Activated CD8-positive, alpha-beta memory T cell treated with anti-CD3 and anti-CD28 coated beads, Interleukin-2, amount 10 ng/mL, durations not matched to agents 7 days and 5 days (primary cell): Measurements from ENCODE around the gene DDX1. TPM values are rescaled to one million over a fixed set of nuclear protein-coding genes. Genes with fewer than 3 reads are reported as not detected.
"Not testable (repeated sequence)": the region's sequence is repeated elsewhere in the genome, so short reads cannot be mapped to it uniquely, and the experiment has no call there.

ENCODE experiments used
- ATAC-seq: fragments of 150-1000 bp; cut with Tn5 transposase; one replicate; pipeline ENCODE4 v1.10.0; 2021; ENCODE audit warnings: moderate library complexity
- CTCF ChIA-PET: fragments of 350-600 bp; sonication (Branson Sonifier 250); formaldehyde crosslinking; loops from one replicate; lab custom pipeline; 2021; ENCODE audit warnings: antibody characterized with exemption; lab: Charles Lee
- DNase-seq: peaks from one replicate; pipeline ENCODE4 v3.0.0-alpha.2; 2020
- H3K27ac Mint-ChIP-seq: one replicate; pipeline ENCODE4 v1.8.0; 2021; ENCODE audit warnings: mild to moderate bottlenecking, mixed read lengths
- H3K27me3 Mint-ChIP-seq: one replicate; pipeline ENCODE4 v1.8.0; 2021; ENCODE audit warnings: mixed read lengths
- H3K36me3 Mint-ChIP-seq: one replicate; pipeline ENCODE4 v1.8.0; 2021; ENCODE audit warnings: mild to moderate bottlenecking, mixed read lengths
- H3K4me1 Mint-ChIP-seq: one replicate; pipeline ENCODE4 v1.8.0; 2021; ENCODE audit warnings: mixed read lengths
- H3K4me3 Mint-ChIP-seq: one replicate; pipeline ENCODE4 v1.8.0; 2021; ENCODE audit warnings: mild to moderate bottlenecking, moderate library complexity, mixed read lengths
- H3K9me3 Mint-ChIP-seq: one replicate; pipeline ENCODE4 v1.8.0; 2022; ENCODE audit warnings: low read depth, mixed read lengths
- total RNA-seq, 2 experiments: library from RNA; stranded (reverse); gene quantifications; one replicate each; pipeline ENCODE4 v1.2.3, GENCODE V29; 2021

Gene DDX1
- total RNA-seq = 10 to 100 TPM; 58.5 to 81.3 TPM

DNA sequence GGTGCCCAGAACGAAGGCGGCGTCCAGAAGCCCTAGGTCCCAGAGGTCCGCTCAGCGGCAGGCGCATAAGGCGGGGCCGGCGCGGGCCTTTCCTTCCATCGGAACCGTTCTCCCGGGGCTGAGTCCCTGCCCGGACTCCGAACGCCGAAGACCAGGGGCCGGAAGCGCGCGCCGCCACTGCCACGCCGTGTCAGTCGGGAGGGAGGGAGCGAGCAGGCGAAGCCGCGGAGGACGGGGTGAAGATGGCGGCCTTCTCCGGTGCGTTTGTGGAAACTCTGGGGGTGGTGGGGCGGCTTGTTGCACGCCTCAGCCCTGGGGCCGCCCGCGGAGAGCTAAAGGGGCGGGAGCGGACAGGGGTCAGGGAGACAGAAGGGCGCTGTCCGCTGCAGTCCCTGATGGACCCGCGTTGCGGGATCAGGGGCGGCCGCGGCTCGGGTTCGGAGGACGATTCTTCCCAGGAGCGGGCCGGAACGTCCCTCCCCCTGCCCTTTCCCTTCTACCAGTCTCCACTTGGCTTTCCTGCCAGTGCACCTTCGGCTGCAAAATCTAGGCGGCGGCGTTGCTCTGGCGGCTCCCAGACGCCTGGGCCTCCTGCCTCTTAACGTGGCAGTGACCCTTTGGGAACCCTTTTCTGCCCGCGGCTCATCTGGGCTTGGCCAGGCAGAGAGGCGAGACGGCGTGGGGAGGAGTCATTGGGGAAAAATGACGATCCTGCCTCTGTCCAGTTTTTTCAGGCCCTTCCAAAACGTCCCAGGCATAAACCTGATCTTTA, at the start of gene DDX1:
Gene DDX1 (plus strand): TSS at position 177 of the 772 bp plus-strand sequence. CDS start 66 bp downstream, at position 243.
- Mint-ChIP-seq H3K4me1 (peaks cover 30% of the 10 kb centered on the region), H3K36me3 (peaks cover 18% of the 10 kb centered on the region), H3K4me3 (peak within 1 kb of the TSS; percentile 90), H3K9me3 (no peaks in the 10 kb centered on the region), H3K27ac (peak within 1 kb of the TSS; percentile 88), H3K27me3 (no peaks in the 10 kb centered on the region)
- DNase-seq (peak; percentile 88), ATAC-seq (peak; percentile 97)
- CTCF ChIA-PET = interaction anchor here (0.7 to 1.3 kb wide), 6 partner anchors 9 to 44 kb away, joined by 3 to 7 read pairs (median 3); partner anchors contain the start of gene NBAS

DNA sequence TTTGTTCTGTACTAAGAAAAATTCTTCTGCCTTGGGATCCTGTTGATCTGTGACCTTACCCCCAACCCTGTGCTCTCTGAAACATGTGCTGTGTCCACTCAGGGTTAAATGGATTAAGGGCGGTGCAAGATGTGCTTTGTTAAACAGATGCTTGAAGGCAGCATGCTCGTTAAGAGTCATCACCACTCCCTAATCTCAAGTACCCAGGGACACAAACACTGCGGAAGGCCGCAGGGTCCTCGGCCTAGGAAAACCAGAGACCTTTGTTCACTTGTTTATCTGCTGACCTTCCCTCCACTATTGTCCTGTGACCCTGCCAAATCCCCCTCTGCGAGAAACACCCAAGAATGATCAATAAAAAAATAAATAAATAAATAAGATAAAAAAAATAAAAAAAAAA, 49.4 kb upstream of the DDX1 start:
- ATAC-seq, H3K9me3 Mint-ChIP-seq, CTCF ChIA-PET, DNase-seq, H3K27ac Mint-ChIP-seq, H3K27me3 Mint-ChIP-seq, H3K4me3 Mint-ChIP-seq, H3K4me1 Mint-ChIP-seq: not testable (repeated sequence)
- H3K36me3 Mint-ChIP-seq = peaks cover 10% of the 10 kb centered on the region

DNA sequence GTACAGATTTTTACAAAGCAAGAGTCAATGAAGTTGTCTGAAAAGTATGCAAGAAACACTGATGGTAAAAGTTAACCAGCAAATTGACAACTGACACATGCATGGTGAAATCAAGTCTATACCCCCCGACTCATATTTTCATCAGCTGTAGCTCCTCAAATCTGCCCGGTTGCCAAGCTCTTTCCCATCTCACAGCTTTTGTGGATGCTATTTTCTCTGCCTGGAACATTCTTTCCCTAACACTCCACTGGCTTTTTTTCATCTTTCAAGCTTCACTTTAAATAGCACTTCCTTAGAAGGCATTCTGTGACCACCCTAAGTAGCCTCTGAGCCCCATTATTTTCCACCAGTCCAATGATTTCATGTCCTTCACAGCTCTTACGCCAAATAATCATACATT, 48.6 kb upstream of the DDX1 start:
- CTCF ChIA-PET = no interaction called here
- peaks cover 10% of the 10 kb centered on the region for H3K36me3 Mint-ChIP-seq

DNA sequence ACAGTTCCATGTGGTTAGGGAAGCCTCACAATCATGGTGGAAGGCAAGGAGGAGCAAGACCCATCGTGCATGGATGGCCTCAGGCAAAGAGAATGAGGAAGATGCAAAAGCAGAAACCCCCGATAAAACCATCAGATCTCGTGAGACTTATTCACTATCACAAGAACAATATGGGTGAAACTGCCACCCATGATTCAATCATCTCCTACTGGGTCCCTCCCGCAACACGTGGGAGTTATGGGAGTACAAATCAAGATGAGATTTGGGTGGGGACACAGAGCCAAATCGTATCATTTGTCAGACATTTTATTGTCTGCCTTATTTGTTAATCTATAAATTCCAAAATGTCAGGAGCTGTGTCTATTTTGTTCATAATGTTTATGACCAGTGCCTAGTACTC, 48.1 kb upstream of the DDX1 start:
- H3K4me3 Mint-ChIP-seq = no peak overlapping the region
- CTCF ChIA-PET = no interaction called here
- peaks cover 10% of the 10 kb centered on the region for H3K36me3 Mint-ChIP-seq
- peaks cover 9% of the 10 kb centered on the region for H3K4me1 Mint-ChIP-seq
- H3K27me3 Mint-ChIP-seq = no peaks in the 10 kb centered on the region
- DNase-seq (no peak), ATAC-seq (no peak)
- no peak overlapping the region for H3K27ac Mint-ChIP-seq
- H3K9me3 Mint-ChIP-seq = no peaks in the 10 kb centered on the region

More for the DNA sequence above, 48.6 kb upstream of the DDX1 start:
- ATAC-seq = no peak
- Mint-ChIP-seq H3K4me1 (peaks cover 9% of the 10 kb centered on the region), H3K27ac (no peak overlapping the region), H3K9me3 (no peaks in the 10 kb centered on the region), H3K4me3 (no peak overlapping the region), H3K27me3 (no peaks in the 10 kb centered on the region)
- no peak for DNase-seq

DNA sequence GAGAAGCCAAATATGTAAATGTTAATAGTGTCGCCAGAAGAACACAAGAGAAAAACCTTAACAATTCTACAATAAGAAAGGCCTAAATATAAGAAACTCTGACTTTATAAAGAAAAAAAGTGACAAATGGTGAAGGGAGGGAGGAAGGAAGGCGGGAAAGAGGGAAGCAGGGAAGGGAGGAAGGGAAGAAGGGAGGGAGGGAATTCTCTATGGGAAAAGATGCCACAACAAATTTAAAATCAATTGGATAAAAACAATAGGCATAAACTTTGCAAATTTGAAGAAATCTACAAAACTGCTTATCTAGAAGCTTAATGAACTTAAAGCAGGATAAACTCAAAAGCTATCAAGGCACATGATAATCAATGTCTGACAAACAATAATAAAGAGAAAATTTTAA, 47.4 kb upstream of the DDX1 start:
- CTCF ChIA-PET = no interaction called here
- Mint-ChIP-seq H3K4me1 (peaks cover 9% of the 10 kb centered on the region), H3K9me3 (no peaks in the 10 kb centered on the region), H3K27me3 (no peaks in the 10 kb centered on the region), H3K36me3 (peaks cover 9% of the 10 kb centered on the region), H3K27ac (no peak overlapping the region), H3K4me3 (no peak overlapping the region)
- DNase-seq (no peak), ATAC-seq (no peak)

DNA sequence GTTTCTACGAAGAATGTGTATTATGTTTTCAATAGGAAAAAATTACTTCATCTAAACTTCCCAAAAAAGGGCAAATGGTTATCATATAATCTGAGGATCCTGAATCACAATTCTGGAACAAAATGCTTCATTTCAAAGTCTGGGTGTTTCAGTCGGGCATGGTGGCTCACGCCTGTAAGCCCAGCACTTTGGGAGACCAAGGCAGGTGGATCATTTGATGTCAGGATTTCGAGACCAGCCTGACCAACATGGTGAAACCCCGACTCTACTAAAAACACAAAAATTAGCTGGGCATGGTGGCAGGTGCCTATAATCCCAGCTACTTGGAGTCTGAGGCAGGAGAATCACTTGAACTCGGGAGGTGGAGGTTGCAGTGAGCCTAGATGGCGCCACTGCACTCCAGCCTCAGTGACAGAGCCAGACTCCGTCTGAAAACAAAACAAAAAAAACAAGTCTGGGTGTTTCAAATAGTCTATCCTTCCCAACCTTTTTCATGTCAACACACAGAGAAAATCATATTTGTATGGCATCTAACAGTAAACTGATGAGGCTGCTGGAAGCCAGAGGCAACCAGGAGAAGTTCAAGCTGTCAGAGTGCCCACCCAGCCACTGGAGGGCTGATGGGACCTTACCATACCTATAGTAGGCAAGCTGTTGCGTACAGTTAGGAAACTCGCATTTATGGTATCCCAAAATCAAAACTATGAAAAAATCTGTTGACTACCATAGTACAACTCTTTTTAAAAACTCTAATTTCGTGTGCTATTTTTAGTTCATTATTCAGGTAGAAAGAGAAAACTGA, 45.2 kb upstream of the DDX1 start:
- Mint-ChIP-seq H3K27me3 (no peaks in the 10 kb centered on the region), H3K4me3 (no peak overlapping the region), H3K27ac (no peak overlapping the region), H3K4me1 (no peaks in the 10 kb centered on the region), H3K36me3 (peaks cover 11% of the 10 kb centered on the region), H3K9me3 (no peaks in the 10 kb centered on the region)
- ATAC-seq = no peak
- CTCF ChIA-PET = interaction anchor here (1.0 to 2.0 kb wide), 4 partner anchors 9 to 31 kb away, joined by 3 to 7 read pairs (median 4); no protein-coding TSS in a partner anchor
- DNase-seq = no peak

DNA sequence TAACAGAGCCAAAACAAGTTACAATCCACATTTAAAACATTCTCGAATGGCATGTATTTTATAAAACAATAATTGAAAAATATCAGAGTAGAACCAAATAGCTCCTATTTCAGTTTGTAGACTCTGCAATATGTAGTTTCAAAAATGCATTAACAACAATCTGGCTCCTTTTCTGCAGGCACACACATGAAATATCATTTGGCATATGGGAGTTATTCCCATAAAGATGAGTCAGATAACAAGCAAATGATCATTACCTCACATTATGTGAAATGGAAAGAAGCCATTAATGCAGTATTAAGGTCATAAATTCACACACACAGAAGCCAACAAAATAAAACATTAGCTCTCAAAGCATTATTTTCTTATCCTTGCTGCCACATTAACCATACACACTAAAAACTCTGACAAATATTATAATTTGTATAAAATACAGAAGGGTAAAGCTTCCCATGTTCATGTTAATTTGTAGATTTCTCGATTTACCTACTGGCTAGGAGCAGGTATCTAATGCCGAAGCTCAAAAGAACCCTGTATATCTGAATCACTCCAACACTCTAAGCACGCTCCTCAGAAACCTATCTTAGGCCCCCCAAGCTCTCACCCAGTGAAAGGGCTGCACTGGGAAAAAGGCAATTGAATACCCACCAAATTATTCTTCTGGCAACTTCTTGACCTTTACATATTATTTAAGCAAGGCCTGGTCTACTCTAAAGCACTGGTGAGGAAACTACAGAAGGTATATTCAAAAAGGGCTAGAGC, 44.4 kb upstream of the DDX1 start:
- peaks cover 14% of the 10 kb centered on the region for H3K36me3 Mint-ChIP-seq
- no peak overlapping the region for H3K27ac Mint-ChIP-seq
- DNase-seq = no peak
- ATAC-seq = no peak
- H3K9me3 Mint-ChIP-seq = no peaks in the 10 kb centered on the region
- H3K4me3 Mint-ChIP-seq = no peak overlapping the region
- CTCF ChIA-PET = interaction anchor here (1.0 to 2.0 kb wide), 4 partner anchors 8 to 30 kb away, joined by 3 to 7 read pairs (median 4); no protein-coding TSS in a partner anchor
- no peaks in the 10 kb centered on the region for H3K4me1 Mint-ChIP-seq
- H3K27me3 Mint-ChIP-seq = no peaks in the 10 kb centered on the region

DNA sequence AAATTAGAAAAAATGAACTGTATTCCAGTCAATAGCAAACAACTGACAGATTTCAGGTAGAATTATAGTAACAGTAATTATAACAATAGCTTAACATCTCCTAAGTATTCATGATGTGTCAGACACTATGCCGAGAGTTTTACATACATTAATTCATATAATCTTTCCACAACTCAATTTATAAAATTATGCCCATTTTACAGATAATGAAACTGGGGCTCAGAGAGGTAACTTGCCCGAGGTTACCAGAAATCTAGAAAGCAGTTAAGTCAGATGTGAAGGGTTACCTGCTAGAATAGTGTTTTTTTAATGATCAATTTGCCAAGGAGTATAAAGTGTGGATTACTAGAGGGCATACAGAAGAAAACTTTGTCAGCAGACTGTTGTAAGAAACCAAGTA, 42.7 kb upstream of the DDX1 start:
- DNase-seq = no peak
- ATAC-seq = no peak
- no peaks in the 10 kb centered on the region for H3K4me1 Mint-ChIP-seq
- H3K27ac Mint-ChIP-seq = no peak overlapping the region
- H3K36me3 Mint-ChIP-seq = peaks cover 18% of the 10 kb centered on the region
- H3K4me3 Mint-ChIP-seq = no peak overlapping the region
- H3K27me3 Mint-ChIP-seq = no peaks in the 10 kb centered on the region
- H3K9me3 Mint-ChIP-seq = no peaks in the 10 kb centered on the region
- CTCF ChIA-PET = interaction anchor here (1.6 kb wide), 1 partner anchor 13 kb away, joined by 3 read pairs; the partner anchor contains the start of gene NBAS

DNA sequence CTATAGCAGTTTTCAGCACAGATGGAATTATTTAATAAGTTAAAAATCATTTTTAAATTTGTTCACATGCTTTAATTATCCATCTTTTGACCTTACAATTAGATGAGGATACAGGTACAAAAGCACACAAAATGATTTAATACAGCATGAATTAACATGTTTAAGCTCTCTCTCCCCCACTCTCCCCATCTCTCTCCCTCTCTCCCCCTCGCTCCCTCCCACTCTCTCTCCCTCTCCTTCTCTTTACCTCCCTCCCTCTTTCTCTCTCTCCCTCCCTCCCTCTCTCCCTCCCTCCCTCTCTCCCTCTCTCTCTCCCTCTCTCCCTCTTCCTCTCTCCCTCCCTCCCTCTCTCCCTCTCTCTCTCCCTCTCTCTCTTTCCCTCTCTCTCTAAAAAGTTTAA, 38.1 kb upstream of the DDX1 start:
- DNase-seq (no peak), ATAC-seq (no peak)
- H3K4me3 Mint-ChIP-seq = no peak overlapping the region
- CTCF ChIA-PET = no interaction called here
- H3K36me3 Mint-ChIP-seq = peaks cover 22% of the 10 kb centered on the region
- no peak overlapping the region for H3K27ac Mint-ChIP-seq
- no peaks in the 10 kb centered on the region for H3K27me3 Mint-ChIP-seq
- peaks cover 6% of the 10 kb centered on the region for H3K4me1 Mint-ChIP-seq
- no peaks in the 10 kb centered on the region for H3K9me3 Mint-ChIP-seq

DNA sequence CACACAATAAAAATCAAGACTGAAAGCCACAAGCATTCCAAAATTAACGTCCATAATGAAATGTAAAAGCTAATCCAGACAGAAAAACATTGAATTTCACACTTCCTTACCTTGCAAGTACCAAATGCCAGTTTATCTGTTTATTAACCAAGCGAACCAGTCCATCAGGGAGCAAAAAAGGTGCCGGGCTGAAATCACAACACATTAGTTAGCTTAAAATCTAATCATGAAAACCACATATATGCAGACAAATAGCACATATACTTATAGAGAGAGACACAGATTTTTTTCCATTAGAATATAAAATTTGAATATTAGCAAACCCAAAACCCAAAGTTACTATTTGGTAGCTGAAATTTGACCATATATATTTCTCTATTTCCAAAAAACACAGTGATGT, 37.7 kb upstream of the DDX1 start:
- DNase-seq (no peak), ATAC-seq (no peak)
- Mint-ChIP-seq H3K36me3 (peaks cover 22% of the 10 kb centered on the region), H3K4me3 (no peak overlapping the region), H3K9me3 (no peaks in the 10 kb centered on the region), H3K4me1 (peaks cover 6% of the 10 kb centered on the region), H3K27me3 (no peaks in the 10 kb centered on the region), H3K27ac (no peak overlapping the region)
- CTCF ChIA-PET = interaction anchor here (1.1 to 1.6 kb wide), 2 partner anchors 9 to 23 kb away, joined by 3 read pairs; no protein-coding TSS in a partner anchor

DNA sequence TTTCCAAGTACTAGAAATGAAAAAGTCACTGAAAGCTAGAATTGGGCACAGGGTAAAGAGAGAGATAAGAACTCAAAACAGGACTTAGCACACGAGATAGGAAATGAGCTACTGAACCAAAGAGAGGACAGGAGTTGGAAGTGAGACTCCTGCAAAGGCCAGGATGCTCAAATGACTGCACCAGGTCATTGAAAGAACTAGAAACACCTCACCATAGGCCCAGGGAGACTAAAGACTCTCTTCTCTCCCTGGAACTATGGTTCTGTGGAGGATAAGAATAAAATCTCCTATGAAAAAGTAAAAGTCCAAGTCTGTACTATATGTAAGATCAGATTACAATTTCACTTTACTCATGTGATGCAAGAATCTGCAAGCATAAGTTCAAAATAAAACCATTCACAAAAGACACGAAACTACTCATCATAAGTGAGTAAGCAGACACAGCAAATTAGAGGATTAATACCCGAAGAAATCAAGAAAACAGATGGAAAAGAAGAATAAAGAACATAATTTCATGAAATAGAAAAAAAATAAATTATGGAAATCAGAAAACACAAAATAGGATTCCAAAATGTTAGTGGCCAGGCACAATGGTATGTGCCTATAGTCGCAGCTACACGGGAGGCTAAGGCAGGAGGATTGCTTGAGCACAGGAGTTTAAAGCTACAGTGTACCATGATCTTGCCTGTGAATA, 37.0 kb upstream of the DDX1 start:
- peaks cover 18% of the 10 kb centered on the region for H3K36me3 Mint-ChIP-seq
- peaks cover 12% of the 10 kb centered on the region for H3K4me1 Mint-ChIP-seq
- H3K9me3 Mint-ChIP-seq = no peaks in the 10 kb centered on the region
- CTCF ChIA-PET = interaction anchor here (1.1 to 1.6 kb wide), 2 partner anchors 9 to 23 kb away, joined by 3 read pairs; no protein-coding TSS in a partner anchor
- DNase-seq (no peak), ATAC-seq (no peak)
- H3K4me3 Mint-ChIP-seq = no peak overlapping the region
- H3K27me3 Mint-ChIP-seq = no peaks in the 10 kb centered on the region
- H3K27ac Mint-ChIP-seq = no peak overlapping the region

DNA sequence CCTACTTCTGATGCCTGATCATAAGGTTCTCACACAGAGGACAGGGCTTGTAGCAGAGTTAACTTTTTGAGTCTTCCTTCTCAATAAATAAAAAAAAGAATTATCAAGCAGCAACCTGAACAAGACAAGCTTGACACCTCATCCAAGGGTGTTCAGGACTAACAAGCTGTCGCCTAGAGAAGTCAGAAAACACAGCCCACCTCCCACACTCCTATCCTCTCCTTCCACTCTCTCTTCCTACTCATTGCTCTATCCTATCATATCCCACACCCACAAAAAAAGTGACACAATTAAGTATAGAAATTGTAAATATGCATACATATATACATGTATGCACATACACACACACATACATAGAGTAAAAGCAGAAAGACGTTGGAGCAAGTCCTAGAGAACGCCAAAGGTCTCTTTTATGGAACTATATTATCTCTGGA, 35.9 kb upstream of the DDX1 start:
- H3K9me3 Mint-ChIP-seq = no peaks in the 10 kb centered on the region
- H3K4me3 Mint-ChIP-seq = no peak overlapping the region
- ATAC-seq (no peak), DNase-seq (no peak)
- H3K4me1 Mint-ChIP-seq = peaks cover 20% of the 10 kb centered on the region
- H3K27me3 Mint-ChIP-seq = no peaks in the 10 kb centered on the region
- CTCF ChIA-PET = interaction anchor here (1.0 to 1.9 kb wide), 2 partner anchors 9 to 21 kb away, joined by 3 to 4 read pairs; no protein-coding TSS in a partner anchor
- peaks cover 18% of the 10 kb centered on the region for H3K36me3 Mint-ChIP-seq
- no peak overlapping the region for H3K27ac Mint-ChIP-seq
